Right renal pelvis (tissue), 4 donors: ENCODE results near the gene EMID1. TPM values are rescaled to one million over a fixed set of nuclear protein-coding genes. Genes with fewer than 3 reads are reported as not detected.
A peak's percentile ranks its signal among the peaks of the same experiment; 100 is the strongest.
"Not testable (repeated sequence)": the region's sequence is repeated elsewhere in the genome, so short reads cannot be mapped to it uniquely, and the experiment has no call there.

Source experiments
- DNase-seq, 4 donors: peaks; one replicate each; pipeline ENCODE4 v3.0.0-alpha.2; 2013; ENCODE audit warnings: low read depth in 4 of 4, low spot score in 3 of 4, missing footprints in 1 of 4
- polyA plus RNA-seq, 4 donors: library from polyadenylated mRNA; unstranded; fragments of 120-200 nt; gene quantifications; one replicate each; pipeline ENCODE4 v1.2.1, GENCODE V29; 2013; ENCODE audit not compliant: insufficient read length in 4 of 4

The EMID1 gene
- polyA plus RNA-seq, 4 donors = 73.9 to 115 (median 78.5) TPM

- DNase-seq = no peak
Measured at GRCh38 chr22:29225422-29226090, 19.9 kb downstream of the EMID1 start.

DNA sequence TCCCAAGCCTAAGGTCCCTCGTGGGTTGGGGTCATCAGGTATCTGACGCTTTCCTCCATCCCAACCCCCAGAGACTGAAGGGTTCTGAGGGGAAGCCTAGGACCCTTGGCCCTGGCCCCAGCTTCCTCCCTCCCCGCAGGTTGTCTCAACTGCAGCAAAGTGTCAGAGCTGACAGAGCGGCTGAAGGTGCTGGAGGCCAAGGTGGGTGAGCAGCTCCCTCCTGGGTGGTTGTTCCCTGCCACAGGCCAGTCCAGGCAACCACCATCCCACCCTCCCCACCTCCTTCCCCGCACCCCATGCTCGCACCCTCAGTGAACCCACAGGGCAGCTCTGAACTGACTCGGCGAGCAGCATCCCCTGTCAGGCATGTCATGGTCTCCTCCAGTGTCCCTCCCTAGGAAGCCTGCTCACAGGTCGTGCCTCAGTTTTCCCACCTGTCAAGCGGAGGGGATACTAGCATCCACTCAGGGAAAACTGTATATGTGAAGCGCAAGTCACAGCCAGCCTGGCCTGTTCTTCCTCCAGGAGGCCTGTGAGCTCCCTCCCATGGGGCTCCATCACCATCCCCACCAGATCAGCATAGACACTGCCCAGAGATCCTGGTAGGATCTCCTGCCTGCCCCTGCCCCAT lies 20.8 kb downstream of the EMID1 start:
- DNase-seq = no peak

DNA sequence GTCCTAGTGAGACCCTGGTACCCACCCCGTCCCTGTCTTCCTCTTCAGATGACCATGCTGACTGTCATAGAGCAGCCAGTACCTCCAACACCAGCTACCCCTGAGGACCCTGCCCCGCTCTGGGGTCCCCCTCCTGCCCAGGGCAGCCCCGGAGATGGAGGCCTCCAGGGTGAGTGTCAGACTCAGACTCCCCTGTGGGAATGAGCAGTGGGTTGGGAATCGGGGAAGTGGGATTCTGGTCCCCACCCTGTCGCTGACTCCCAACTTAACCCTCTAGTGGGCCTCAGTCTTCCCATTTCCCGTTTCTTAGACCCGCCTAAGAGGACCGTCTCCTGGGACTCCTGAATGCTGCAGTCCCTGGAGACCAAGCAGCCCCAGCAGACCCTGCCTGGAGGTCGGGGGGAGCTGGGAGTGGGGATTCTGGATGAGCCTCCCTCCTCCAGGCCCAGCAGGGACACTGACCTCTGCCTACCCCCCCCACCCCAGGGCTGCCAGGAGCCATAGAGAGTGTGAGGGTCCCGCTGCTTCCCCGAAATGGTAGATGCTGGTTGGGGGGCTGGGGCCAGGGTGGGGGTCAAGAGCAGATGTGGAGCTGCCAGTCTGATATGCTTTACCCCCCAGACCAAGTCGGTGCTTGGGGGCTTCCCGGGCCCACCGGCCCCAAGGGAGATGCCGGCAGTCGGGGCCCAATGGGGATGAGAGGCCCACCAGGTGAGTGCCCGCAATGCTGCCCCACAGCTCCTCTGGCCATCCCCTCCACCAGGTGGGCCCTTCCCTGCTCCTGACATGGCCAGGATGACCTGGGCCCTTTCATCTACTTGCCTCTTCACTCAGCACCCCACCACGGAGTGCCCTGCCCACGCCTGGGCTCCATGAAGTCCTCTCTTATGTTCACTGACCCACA lies 25.5 kb downstream of the EMID1 start:
- DNase-seq = no peak

DNA sequence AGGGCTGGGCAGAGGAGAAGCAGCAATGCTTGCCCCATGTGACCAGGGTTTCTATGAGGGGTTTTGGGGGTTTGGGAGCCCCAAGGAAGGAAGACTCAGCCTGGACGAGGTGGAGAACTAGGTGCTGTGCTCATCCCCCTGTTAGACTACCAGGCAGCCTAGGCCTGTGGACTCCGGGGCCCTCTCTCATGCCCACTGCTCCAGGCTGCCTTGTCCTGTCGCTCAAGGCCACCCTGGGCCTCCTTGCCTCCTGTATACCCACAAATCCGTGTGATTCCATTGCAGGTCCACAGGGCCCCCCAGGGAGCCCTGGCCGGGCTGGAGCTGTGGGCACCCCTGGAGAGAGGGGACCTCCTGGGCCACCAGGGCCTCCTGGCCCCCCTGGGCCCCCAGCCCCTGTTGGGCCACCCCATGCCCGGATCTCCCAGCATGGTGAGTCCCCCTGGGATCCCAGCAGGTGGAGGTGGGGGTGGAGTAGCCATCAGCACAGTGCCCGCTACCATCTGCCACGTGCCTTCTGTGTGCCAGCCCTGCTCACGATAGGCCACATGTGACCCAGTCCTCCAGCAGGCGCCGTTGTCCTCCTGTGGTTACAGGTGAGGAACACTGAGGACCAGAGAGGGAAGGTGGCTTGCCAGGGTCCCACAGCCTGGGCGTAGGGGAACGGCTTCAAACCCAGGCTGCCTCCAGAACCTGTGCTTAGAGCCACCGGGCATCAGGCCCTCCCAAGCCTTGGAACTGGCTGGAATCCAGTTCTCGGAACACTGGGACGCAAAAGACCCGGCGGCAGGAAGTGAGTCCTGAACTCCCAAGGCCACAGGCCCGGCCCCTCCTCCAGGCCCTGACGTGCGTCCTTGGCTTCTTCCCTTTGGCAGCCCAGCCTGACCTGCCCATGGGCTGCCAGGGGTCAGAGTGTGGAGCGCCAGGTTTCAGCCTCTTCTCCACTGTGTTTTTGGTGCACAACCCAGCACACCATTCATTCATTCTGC lies 26.6 kb downstream of the EMID1 start:
- DNase-seq = no peak

GRCh38 chr22:29233277-29233877 lies 27.7 kb downstream of the EMID1 start:
- no peak for DNase-seq

DNA sequence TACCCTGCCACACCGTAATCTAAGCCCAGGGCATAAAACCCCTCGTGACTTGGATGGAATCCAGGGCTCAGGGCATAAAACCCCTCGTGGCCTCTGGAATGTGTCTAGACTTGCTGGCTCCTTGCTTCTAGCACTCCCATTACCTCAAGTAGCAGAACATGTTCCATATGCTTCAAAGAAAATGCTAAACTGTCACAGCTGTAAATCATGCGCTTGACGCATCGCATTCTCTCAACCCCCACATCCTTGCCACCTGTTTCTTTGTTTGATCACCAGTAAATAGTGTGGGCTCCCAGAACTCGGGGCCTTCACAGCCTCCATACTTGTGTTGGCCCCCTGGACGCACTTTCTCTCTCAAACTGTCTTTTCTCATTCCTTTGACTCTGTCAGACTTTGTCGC lies 34.8 kb downstream of the EMID1 start:
- DNase-seq = not testable (repeated sequence)

DNA sequence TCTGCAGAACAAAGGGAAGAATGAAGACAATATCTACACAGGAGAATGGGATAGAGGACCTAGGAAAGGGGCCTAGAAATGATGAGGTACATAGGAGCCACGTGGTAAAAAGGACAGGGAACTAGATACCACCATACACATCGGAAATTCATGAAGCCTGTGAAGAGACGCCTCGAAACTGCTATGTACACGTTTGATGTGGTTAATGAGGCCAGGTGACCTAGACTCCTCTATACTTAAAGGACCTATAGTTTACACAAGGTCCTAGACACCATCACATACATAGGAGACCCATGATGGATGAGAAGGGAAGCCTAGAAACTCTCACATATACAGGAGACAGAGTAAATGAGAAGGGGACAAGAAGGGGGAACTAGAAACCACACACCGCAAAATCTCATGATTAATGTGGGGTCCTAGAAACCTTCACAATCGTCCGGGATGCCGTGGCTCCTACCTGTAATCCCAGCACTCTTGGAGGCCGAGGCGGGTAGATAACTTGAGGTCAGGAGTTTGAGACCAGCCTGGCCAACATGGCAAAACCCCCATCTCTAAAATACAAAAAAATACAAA lies 38.3 kb downstream of the EMID1 start:
- no peak for DNase-seq

GRCh38 chr22:29244785-29245625 lies 39.3 kb downstream of the EMID1 start:
- DNase-seq = no peak

DNA sequence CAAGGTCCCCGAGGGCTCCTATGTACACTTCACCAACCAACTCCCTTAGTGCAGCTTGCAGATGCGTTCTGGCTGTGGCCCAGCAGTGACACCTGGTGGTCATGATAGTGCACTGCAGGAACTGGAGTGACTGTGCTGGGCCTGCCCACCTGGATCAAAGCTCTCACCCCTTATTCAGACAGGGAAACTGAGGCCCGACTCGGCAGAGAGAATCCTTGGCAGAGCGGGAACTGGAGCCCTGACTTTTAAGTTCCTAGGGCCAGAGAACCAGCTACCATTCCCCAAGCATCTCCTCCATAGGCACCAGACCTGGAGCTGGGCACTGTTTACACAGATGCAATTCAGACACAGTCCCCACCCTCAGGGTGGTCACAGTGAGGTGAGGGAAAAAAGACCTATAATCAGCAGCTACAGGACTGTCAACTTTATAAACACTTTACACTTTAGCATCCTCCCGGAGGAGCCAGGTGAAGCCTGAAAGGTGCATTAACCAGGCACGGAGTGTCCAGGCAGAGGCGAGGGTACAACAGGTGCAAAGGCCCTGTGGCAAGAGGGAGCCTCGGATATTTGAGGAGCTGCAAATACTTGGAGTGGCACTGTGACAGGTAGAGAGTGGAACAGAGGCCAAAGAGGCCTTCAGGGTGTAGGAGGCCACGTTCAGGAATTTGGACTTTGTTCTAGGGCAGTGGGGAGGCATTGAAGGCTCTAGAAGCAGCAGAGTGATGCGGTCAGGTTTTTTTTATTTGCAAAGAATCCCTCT lies 40.1 kb downstream of the EMID1 start:
- DNase-seq = peak in 3 of 4 donors; percentile 39 to 53 (median 48)

DNA sequence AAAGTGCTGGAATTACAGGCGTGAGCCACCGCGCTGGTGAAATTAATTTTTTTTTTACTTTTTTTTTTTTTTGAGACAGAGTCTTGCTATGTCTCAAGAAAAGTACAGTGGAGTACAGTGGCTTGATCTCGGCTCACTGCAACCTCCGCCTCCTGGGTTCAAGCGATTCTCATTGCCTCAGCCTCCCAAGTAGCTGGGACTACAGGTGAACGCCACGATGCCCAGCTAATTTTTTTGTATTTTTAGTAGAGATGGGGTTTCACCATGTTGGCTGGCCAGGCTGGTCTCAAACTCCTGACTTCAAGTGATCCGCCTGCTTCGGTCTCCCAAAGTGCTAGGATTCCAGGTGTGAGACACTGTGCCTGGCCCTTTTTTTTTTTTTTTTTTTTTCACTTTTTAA lies 42.2 kb downstream of the EMID1 start:
- not testable (repeated sequence) for DNase-seq

GRCh38 chr22:29251265-29251664 lies 45.6 kb downstream of the EMID1 start:
- DNase-seq = no peak

DNA sequence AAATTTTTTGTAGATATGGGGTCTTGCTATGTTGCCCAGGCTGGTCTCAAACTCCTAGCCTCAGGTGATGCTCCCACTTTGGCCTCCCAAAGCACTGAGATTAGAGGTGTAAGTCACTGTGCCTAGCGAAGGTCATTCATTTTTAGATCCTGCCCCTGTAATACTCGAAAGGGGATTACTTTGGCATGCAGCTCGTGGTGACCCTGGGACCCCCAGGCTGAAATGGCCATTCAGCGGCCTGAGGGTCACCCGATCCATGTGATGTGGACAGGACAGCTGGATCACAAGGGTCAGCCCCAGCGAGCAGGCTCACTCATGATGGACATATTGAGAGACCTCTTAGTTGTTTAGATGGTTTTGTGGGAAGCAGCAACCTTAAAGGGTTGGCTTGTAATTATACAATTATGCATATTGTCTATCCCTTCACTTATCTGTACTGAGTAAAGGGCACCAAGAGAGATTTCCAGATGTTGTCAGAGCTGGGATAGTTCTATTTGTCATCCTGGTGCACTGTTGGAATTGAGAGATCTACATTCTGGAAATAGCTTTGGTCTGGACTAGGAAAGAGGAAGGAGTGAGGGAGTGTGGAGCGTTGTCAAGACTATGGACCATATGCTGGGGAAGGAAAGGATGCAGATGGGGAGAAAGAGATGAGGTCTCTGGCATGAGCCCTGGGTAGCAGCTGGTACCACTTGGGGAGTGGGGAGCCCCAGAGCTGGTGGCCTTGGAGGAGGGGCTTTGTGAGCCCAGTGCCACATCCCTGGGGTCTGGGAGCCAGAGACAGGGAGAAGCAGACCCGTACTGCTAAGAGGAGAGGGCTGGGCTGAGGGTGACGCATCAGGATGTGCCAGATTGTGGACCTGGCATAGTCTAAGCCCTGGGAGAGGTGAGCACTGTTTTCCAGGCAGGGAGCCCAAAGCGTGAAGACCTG lies 46.5 kb downstream of the EMID1 start:
- DNase-seq = no peak

- DNase-seq = no peak
Measured at GRCh38 chr22:29253561-29254285, 48.0 kb downstream of the EMID1 start.

DNA sequence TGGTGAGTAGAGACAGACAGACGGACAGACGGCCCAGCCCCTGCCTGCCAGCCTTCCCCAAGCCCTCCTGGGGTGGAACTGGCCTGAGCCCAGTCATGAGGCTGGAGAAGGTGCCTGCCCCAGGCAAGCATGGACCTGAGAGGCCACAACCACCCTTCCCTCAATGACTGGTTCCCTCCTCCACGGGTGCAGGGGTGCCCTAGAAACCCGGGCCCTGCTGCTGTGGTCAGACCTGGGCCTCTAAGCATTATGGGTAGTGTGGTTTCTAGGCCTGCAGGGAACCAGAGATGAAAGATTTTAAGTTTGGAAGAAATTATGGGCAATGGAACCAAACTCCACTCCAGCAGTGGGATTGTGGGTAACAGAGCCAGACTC lies 48.6 kb downstream of the EMID1 start:
- DNase-seq = no peak

DNA sequence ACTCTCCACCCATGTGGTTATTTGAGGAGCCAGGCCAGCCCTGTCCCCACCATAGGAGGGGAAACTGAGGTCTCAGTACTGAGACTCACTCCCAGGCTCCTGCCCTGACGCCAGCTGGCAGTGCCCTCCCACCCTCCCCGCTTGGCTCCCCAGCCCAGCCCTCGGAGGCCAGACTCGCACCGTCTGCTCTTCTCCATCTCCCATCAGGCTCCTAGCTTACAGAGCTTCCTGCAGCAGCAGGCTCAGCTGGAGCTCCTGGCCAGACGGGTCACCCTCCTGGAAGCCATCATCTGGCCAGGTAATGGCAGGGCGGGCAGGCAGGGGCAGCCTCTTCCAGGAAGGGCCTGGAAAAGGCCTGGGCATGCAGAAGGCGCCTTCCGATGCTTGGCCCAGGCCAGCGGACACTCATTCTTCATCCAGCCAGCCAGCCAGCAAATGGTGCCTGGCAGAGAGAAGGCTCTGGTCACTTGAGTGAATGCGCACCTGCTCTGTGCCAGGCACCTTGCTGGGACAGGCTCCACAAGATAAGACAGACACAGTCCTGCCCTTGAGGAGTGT lies 49.4 kb downstream of the EMID1 start:
- DNase-seq = no peak
